LNCAP (cell line): ENCODE results near the gene PKD1.

ENCODE experiments used
- TF ChIP-seq, protein P1 (sequence below): fragments of 450-650 bp; IDR thresholded peaks from 2 replicates; pipeline ENCODE4 v1.5.1; 2017; ENCODE audit warnings: mild to moderate bottlenecking

PKD1 gene

DNA sequence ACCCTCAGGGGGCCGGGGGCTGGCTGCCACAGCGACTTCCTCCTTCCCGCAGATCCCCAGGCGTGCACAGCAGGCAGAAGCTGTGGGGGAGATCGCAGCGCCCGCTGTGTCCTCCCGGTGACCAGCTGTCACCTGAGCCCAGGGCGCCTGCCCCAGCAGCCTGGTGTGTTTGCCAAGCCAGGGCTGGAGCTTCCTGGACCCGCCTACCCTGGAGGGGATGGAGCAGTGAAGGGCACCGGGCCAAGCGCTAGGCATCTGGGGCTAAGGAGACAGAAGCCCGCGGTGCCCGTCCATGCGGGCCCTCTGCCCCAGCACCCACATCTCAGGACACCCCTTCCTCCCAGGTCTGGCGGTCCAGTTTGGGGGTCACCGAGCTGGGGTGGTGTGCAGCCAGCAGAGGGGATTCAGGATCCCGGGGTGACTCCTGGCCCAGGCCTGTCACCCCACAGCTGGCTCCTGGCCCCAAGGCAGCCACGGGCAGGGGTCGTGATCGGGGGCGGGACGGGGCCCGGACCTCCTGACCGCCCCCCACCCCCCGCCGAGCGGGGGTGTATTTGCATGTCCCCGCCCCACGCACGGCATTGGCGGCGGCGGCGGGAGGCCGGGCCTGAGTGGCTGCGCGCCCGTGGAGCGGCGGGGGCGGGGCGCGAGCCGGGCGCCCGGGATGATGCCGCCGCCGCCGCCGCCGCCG lies 12.4 kb upstream of the PKD1 start, which contains the start of gene RAB26:
RAB26 (plus strand) TSS at position 645 of the 691 bp plus-strand sequence. CDS start 159 bp downstream, outside the sequence.
- TF ChIP-seq, protein P1, sequence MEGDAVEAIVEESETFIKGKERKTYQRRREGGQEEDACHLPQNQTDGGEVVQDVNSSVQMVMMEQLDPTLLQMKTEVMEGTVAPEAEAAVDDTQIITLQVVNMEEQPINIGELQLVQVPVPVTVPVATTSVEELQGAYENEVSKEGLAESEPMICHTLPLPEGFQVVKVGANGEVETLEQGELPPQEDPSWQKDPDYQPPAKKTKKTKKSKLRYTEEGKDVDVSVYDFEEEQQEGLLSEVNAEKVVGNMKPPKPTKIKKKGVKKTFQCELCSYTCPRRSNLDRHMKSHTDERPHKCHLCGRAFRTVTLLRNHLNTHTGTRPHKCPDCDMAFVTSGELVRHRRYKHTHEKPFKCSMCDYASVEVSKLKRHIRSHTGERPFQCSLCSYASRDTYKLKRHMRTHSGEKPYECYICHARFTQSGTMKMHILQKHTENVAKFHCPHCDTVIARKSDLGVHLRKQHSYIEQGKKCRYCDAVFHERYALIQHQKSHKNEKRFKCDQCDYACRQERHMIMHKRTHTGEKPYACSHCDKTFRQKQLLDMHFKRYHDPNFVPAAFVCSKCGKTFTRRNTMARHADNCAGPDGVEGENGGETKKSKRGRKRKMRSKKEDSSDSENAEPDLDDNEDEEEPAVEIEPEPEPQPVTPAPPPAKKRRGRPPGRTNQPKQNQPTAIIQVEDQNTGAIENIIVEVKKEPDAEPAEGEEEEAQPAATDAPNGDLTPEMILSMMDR = no peak

DNA sequence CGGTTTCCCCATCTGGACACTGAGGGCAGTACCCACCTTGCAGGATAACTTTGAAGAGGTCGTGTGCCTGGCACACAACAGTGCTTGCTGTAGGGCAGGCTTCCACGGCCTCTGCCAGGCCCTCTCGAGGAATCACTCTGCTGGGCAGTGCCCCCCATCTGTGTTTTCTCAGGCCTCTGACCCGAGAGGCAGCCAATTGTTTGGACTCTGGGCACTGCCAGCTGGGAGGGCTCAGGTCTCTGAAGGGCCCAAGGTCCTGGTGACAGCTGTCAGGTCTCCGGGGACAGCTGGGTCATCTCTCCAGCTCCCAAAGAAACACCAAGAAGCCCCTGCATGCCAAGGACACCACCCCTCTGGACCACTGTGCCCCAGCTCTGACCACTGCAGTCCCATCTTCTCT lies 11.7 kb upstream of the PKD1 start:
- TF ChIP-seq, protein P1 = no peak

DNA sequence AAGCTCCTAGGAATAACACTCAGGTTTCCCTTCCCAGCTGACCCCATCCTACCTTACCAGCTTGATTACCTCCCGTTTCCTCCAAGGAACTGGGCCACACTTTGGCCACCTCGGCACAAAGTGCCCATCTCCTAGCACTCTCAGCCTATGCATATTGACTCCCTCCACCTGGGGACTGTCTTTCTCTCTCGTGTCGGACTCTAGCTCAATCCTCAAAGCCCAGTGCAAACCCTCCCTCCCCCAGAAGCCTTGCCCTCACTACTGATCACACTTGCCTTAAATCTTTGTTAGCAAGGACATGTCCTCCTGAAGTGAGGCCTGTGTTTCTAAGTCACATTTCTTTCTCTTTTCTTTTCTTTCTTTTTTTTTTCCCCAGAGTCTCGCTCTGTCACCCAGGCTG lies 10.1 kb upstream of the PKD1 start:
- TF ChIP-seq, protein P1 = no peak

DNA sequence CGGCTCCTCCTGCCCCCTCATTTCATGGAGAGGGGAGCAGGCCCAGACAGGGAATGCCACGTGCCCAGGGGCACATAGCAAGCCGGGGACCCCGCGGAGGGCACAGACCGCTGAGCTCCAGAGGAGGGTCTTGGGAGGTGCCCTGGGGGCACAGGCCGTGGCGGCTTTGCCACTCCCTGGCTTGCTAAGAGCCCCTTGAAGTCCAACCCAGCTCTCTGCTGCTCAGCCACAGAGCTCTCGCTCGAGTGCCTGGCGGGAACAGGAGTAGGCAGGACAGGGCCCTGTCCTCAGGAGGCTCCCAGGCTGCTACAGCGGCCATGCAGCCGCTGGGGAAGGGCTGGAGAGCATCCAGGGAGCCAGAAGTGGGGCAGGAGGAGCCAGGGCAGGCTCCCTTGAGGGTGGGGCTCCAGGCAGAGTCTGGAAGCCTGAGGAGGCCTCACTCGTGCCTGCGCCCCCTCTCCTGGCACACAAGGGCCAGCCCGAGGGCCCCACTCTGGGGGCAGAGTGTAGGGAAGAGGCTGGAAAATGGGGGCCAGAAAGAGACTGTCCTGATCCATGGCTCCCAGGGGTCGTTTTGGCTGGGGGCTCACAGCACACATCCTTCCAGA lies 8.3 kb upstream of the PKD1 start:
- TF ChIP-seq, protein P1 = no peak

DNA sequence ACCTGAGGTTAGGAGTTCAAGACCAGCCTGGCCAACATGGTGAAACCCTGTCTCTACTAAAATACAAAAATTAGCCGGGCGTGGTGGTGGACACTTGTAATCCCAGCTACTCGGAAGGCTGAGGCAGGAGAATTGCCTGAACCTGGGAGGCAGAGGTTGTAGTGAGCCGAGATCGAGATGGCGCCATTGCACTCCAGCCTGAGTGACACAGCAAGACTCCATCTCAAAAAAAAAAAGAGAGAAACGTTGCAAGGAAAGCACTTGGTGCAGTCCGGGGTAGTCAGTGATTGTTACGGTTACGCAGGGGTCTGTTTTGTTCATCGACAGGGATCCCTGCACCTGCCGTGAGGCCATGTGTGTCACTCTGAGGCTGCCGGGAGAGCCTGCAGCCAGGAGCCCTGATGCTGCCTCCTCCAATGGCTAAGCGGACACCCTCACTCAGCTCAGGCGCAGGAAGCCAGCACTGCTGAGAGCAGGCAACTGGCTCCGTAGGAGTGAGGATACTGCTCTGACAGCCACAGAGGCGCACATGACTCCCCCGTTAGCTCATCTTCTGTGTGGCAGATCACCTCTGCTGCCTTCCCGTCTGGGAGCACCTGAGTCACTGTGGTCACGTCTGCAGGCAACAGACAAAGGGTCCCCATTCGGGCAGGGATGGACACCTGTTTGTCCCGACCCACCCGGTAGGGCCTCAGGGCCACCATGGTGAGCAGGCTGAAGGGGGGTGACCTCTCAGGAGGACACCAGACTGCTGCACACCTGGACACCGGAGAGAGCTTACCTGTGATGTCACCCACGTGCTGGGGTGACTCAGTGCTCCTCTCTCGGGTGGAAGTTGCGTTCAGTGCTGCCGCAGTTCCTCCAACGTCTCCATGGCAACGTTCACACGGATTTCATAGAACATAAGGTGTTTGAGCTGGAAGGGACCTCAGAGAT lies 7.5 kb upstream of the PKD1 start:
- TF ChIP-seq, protein P1 = no peak

DNA sequence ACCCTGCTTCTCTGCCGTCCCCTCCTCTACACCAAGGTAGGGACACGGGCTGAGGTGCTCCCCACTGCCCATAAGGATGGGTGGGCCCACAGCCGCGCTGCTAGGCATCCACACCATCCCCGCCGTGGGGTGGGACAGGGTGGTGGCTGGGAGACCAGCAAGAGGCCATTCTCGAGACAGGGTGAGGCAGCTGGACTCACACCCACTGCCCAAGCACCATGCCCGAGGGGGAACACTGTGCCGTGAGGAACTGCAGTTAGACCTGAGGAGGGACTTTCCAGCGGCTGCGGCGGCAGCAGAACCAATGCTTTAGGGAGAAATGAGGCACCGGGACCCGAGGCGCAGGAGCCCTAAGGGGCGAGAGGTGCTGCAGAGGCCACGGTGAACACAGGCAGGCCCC lies 13.3 kb downstream of the PKD1 start:
- TF ChIP-seq, protein P1 = no peak

DNA sequence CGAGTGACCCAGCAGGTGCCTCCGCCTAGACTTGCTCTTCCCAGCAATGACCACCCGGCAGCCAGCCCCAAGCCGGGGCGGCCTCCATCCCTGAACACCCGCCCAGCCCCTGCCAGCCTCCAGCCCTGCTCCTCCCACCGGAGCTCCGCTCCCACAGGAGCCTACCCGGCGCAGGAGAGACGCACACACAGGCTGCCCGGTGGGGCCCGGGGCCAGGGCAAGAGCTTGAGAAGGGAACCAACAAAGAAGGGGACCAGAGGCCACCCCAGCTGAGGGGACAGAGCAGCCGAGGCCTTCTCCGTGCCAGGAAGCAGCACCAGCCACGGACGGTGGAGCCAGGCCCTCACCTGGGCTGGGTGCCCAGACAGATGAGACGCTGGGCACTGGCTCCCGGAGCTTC lies 13.8 kb downstream of the PKD1 start:
- TF ChIP-seq, protein P1 = no peak
